ENCODE measurements around the gene TMX4.

Gene TMX4

GRCh38 chr20:8012724-8013123 is 6.8 kb downstream of the TMX4 start:
- no peak for DNase-seq

- no peak for DNase-seq
Measured at GRCh38 chr20:8008733-8009132, 10.8 kb downstream of the TMX4 start.

GRCh38 chr20:8007490-8007889 is 12.1 kb downstream of the TMX4 start:
- no peak for DNase-seq

GRCh38 chr20:8005575-8006366 is 13.8 kb downstream of the TMX4 start:
- DNase-seq, result no peak

- DNase-seq, result no peak
Measured at GRCh38 chr20:8005033-8005432, 14.5 kb downstream of the TMX4 start.

- DNase-seq, result no peak
Measured at GRCh38 chr20:8002056-8002455, 17.5 kb downstream of the TMX4 start.

GRCh38 chr20:8000796-8001195 is 18.8 kb downstream of the TMX4 start:
- no peak for DNase-seq

GRCh38 chr20:7996898-7997297 is 22.7 kb downstream of the TMX4 start:
- no peak for DNase-seq

- DNase-seq, result no peak
Measured at GRCh38 chr20:7994809-7995208, 24.8 kb downstream of the TMX4 start.

GRCh38 chr20:7993703-7994102 is 25.9 kb downstream of the TMX4 start:
- DNase-seq, result no peak

GRCh38 chr20:7993238-7993637 is 26.3 kb downstream of the TMX4 start:
- no peak for DNase-seq

- no peak for DNase-seq
Measured at GRCh38 chr20:7990385-7990784, 29.2 kb downstream of the TMX4 start.

- DNase-seq, result no peak
Measured at GRCh38 chr20:7989379-7989778, 30.2 kb downstream of the TMX4 start.

GRCh38 chr20:7985916-7986315 is 33.6 kb downstream of the TMX4 start:
- DNase-seq, result no peak

GRCh38 chr20:7984192-7984591 is 35.4 kb downstream of the TMX4 start:
- DNase-seq, result no peak

- no peak for DNase-seq
Measured at GRCh38 chr20:7981374-7981773, 38.2 kb downstream of the TMX4 start.

GRCh38 chr20:7980332-7981046 is 39.1 kb downstream of the TMX4 start:
- no peak for DNase-seq

- DNase-seq, result no peak
Measured at GRCh38 chr20:7977709-7978108, 41.9 kb downstream of the TMX4 start.

- no peak for DNase-seq
Measured at GRCh38 chr20:7975851-7976414, 43.6 kb downstream of the TMX4 start.

- no peak for DNase-seq
Measured at GRCh38 chr20:7974785-7975435, 44.7 kb downstream of the TMX4 start.

GRCh38 chr20:7971536-7972280 is 47.9 kb downstream of the TMX4 start:
- no peak for DNase-seq

- DNase-seq, result no peak
Measured at GRCh38 chr20:7967199-7967844, 52.2 kb downstream of the TMX4 start.
